PC-3 (cell line): ENCODE results near the gene GPR148. TPM values are rescaled to one million over a fixed set of nuclear protein-coding genes. Genes with fewer than 3 reads are reported as not detected.

Experiments used
- ATAC-seq: fragments of 200-7000 bp; cut with Tn5 transposase; 2 replicates; pipeline ENCODE4 v1.9.1; 2020; ENCODE audit warnings: mild to moderate bottlenecking, moderate library complexity
- BruUV-seq: library from RNA; stranded (reverse); fragments of 400-500 nt; replicated peaks from 2 replicates; lab custom pipeline; 2021; lab: Mats Ljungman, UMichigan
- CTCF ChIA-PET: fragments of 300-600 bp; sonication (Branson Sonifier 250); formaldehyde crosslinking; loops from one replicate; lab custom pipeline; 2022; ENCODE audit warnings: antibody characterized with exemption; lab: Charles Lee
- POLR2A ChIA-PET: fragments of 300-600 bp; sonication (Branson Sonifier 250); formaldehyde crosslinking; loops from one replicate; lab custom pipeline; 2022; ENCODE audit warnings: antibody characterized with exemption; ENCODE audit not compliant: unreplicated experiment; lab: Charles Lee
- DNase-seq: peaks from one replicate; pipeline ENCODE4 v3.0.0-alpha.2; 2015
- H2AFZ ChIP-seq: fragments of 300-600 bp; sonication (generic); 2 replicates; pipeline ENCODE4 v1.6.0; 2016; ENCODE audit warnings: antibody characterized with exemption, low read length
- H3F3A ChIP-seq: fragments of 300-600 bp; sonication (generic); one replicate; pipeline ENCODE4 v1.6.0; 2017; ENCODE audit warnings: antibody characterized with exemption, low read length, control low read depth, mild to moderate bottlenecking; ENCODE audit not compliant: unreplicated experiment
- H3K27ac ChIP-seq: fragments of 300-600 bp; sonication (generic); 2 replicates; pipeline ENCODE4 v1.5.1; 2016; ENCODE audit warnings: mild to moderate bottlenecking, low read length
- H3K27me3 ChIP-seq: fragments of 300-600 bp; sonication (generic); 2 replicates; pipeline ENCODE4 v1.6.1; 2016; ENCODE audit warnings: low read length, mixed read lengths
- H3K36me3 ChIP-seq: fragments of 300-600 bp; sonication (generic); 2 replicates; pipeline ENCODE4 v1.6.1; 2016; ENCODE audit warnings: low read depth, mixed run types, low read length, mixed read lengths
- H3K4me1 ChIP-seq: fragments of 300-600 bp; sonication (generic); 2 replicates; pipeline ENCODE4 v1.5.1; 2016; ENCODE audit warnings: low read length; ENCODE audit not compliant: insufficient read depth
- H3K4me2 ChIP-seq: fragments of 300-600 bp; sonication (generic); 2 replicates; pipeline ENCODE4 v1.6.0; 2016; ENCODE audit warnings: low read length
- H3K4me3 ChIP-seq: fragments of 300-600 bp; sonication (generic); 2 replicates; pipeline ENCODE4 v1.5.1; 2016; ENCODE audit warnings: mild to moderate bottlenecking, low read length, mixed read lengths
- H3K79me2 ChIP-seq: fragments of 300-600 bp; sonication (generic); 2 replicates; pipeline ENCODE4 v1.6.1; 2017; ENCODE audit warnings: low read length, mixed read lengths
- H3K9ac ChIP-seq: fragments of 300-600 bp; sonication (generic); 2 replicates; pipeline ENCODE4 v1.6.0; 2016; ENCODE audit warnings: mild to moderate bottlenecking, low read length
- H3K9me2 ChIP-seq: fragments of 300-600 bp; sonication (generic); replicated peaks from 2 replicates; pipeline ENCODE4 v1.6.1; 2016; ENCODE audit warnings: mixed run types, low read length, mixed read lengths
- H3K9me3 ChIP-seq: fragments of 300-600 bp; sonication (generic); 2 replicates; pipeline ENCODE4 v1.6.1; 2016; ENCODE audit warnings: low read length, mixed read lengths
- H4K20me1 ChIP-seq: fragments of 300-600 bp; sonication (generic); 2 replicates; pipeline ENCODE4 v1.6.1; 2016; ENCODE audit warnings: low read length, mixed read lengths
- EZH2 ChIP-seq: fragments of 300-600 bp; sonication (generic); IDR thresholded peaks from one replicate; pipeline ENCODE4 v1.6.1; 2017; ENCODE audit warnings: antibody characterized with exemption, mild to moderate bottlenecking, low read length; ENCODE audit not compliant: unreplicated experiment
- EZH2phosphoT487 ChIP-seq: fragments of 300-600 bp; sonication (generic); IDR thresholded peaks from 2 replicates; pipeline ENCODE4 v1.6.1; 2018; ENCODE audit warnings: mild to moderate bottlenecking, antibody characterized with exemption, low read length, borderline replicate concordance
- intact Hi-C: fragments of 100-400 bp; cut with micrococcal nuclease; formaldehyde crosslinking; loops from 2 replicates; pipeline ENCODE4 v1.9.0; 2023
- total RNA-seq: library from RNA; depleted of rRNA; stranded (reverse); fragments of >200 nt; gene quantifications from 2 replicates; pipeline ENCODE4 v1.2.3, GENCODE V29; 2014
- TF ChIP-seq, protein P1 (sequence below): fragments of 300-600 bp; sonication (generic); conservative IDR thresholded peaks from 2 replicates; pipeline ENCODE4 v1.5.1; 2017; ENCODE audit warnings: antibody characterized with exemption, low read depth, mild to moderate bottlenecking, low read length

GPR148 gene
- total RNA-seq, 1 experiment from 2014 or later: not detected

DNA sequence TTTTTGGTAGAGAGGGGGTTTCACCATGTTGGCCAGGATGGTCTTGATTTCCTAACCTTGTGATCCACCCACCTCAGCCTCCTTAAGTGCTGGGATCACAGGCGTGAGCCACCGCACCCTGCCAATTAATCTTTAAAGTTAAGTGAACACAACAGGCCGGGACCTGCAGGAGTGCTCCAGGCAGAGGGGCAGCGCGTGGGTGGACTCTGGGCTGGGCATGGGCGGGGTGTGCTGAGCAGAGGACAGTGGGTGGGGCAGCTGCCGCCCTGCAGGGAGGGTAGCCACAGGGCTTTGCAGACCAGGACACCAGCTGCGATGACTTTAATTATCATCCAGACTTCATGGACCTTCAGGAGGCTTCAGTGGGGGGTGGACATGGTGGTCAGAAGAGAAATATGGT, 8.8 kb upstream of the GPR148 start:
- H3K9me3 ChIP-seq: no peaks in the 10 kb centered on the region
- H3K36me3 ChIP-seq: no peaks in the 10 kb centered on the region
- no peaks in the 10 kb centered on the region for H3K79me2 ChIP-seq
- ChIA-PET CTCF (no interaction called here), POLR2A (no interaction called here)
- no peaks in the 10 kb centered on the region for H3F3A ChIP-seq
- H3K4me2 ChIP-seq: no peak overlapping the region
- H3K9me2 ChIP-seq: no peaks in the 10 kb centered on the region
- no peak overlapping the region for H3K4me3 ChIP-seq
- no peak overlapping the region for H2AFZ ChIP-seq
- no peaks in the 10 kb centered on the region for H4K20me1 ChIP-seq
- ATAC-seq (no peak), DNase-seq (no peak)
- no peak for TF ChIP-seq EZH2phosphoT487
- TF ChIP-seq, protein P1, sequence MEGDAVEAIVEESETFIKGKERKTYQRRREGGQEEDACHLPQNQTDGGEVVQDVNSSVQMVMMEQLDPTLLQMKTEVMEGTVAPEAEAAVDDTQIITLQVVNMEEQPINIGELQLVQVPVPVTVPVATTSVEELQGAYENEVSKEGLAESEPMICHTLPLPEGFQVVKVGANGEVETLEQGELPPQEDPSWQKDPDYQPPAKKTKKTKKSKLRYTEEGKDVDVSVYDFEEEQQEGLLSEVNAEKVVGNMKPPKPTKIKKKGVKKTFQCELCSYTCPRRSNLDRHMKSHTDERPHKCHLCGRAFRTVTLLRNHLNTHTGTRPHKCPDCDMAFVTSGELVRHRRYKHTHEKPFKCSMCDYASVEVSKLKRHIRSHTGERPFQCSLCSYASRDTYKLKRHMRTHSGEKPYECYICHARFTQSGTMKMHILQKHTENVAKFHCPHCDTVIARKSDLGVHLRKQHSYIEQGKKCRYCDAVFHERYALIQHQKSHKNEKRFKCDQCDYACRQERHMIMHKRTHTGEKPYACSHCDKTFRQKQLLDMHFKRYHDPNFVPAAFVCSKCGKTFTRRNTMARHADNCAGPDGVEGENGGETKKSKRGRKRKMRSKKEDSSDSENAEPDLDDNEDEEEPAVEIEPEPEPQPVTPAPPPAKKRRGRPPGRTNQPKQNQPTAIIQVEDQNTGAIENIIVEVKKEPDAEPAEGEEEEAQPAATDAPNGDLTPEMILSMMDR: no peak
- no peak for TF ChIP-seq EZH2
- no TSS peak for BruUV-seq
- H3K9ac ChIP-seq: no peak overlapping the region
- intact Hi-C loops: no loop called here
- no peak overlapping the region for H3K27ac ChIP-seq
- no peaks in the 10 kb centered on the region for H3K4me1 ChIP-seq
- peaks cover 14% of the 10 kb centered on the region for H3K27me3 ChIP-seq

DNA sequence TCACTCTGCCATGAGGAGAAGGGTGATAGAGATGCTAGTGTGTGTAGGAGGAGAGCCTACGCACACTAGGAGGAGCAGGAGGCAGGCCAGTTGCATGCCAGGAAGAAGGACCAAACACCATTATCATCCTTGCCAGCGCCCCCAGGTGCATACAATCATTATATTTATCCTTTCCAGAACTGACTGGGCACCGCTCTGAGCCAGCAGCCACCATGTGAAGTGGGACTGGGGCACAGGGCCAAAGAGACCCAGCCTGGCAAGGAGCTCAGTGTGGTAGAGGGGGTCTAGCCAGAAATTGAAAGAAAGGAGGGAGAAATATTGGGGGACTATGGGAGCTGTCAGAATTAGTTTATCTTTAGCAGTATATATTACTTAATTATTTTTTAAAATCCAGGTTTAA, 8.3 kb upstream of the GPR148 start:
- no peaks in the 10 kb centered on the region for H3K4me1 ChIP-seq
- intact Hi-C loops: no loop called here
- H3K4me2 ChIP-seq: no peak overlapping the region
- DNase-seq: no peak
- peaks cover 14% of the 10 kb centered on the region for H3K27me3 ChIP-seq
- no peaks in the 10 kb centered on the region for H3K36me3 ChIP-seq
- H2AFZ ChIP-seq: no peak overlapping the region
- BruUV-seq: no TSS peak
- no peaks in the 10 kb centered on the region for H4K20me1 ChIP-seq
- H3K9ac ChIP-seq: no peak overlapping the region
- POLR2A ChIA-PET: no interaction called here
- no peak overlapping the region for H3K27ac ChIP-seq
- H3K79me2 ChIP-seq: no peaks in the 10 kb centered on the region
- H3K4me3 ChIP-seq: no peak overlapping the region
- no peaks in the 10 kb centered on the region for H3K9me3 ChIP-seq
- H3K9me2 ChIP-seq: no peaks in the 10 kb centered on the region
- no peak for ATAC-seq
- CTCF ChIA-PET: no interaction called here
- no peaks in the 10 kb centered on the region for H3F3A ChIP-seq
- TF ChIP-seq, protein P1: no peak
- TF ChIP-seq EZH2: no peak
- TF ChIP-seq EZH2phosphoT487: no peak

DNA sequence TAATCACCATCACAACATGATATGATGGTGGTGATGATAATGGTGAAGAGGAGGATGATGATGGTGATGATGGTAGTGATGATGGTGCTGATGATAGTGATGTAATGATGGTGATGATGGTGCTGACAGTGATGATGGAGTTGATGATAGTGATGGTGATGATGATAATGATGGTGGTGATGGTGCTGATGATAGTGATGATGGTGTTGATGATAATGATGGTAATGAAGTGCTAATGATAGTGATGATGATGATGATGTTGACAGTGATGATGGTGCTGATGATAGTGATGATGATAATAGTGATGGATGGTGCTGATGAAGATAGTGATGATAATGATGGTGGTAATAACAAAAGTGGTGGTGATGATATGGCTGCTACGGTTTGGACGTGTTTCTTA, 4.4 kb upstream of the GPR148 start:
- POLR2A ChIA-PET: no interaction called here
- TF ChIP-seq, protein P1: no peak
- no peak for TF ChIP-seq EZH2
- H3K9me3 ChIP-seq: no peaks in the 10 kb centered on the region
- no peak overlapping the region for H3K4me2 ChIP-seq
- BruUV-seq: no TSS peak
- intact Hi-C loops: no loop called here
- DNase-seq (no peak), ATAC-seq (no peak)
- no peaks in the 10 kb centered on the region for H3K36me3 ChIP-seq
- no peak overlapping the region for H3K4me3 ChIP-seq
- H2AFZ ChIP-seq: no peak overlapping the region
- peaks cover 9% of the 10 kb centered on the region for H3K4me1 ChIP-seq
- H4K20me1 ChIP-seq: no peaks in the 10 kb centered on the region
- no peaks in the 10 kb centered on the region for H3K9me2 ChIP-seq
- H3K79me2 ChIP-seq: no peaks in the 10 kb centered on the region
- H3F3A ChIP-seq: no peaks in the 10 kb centered on the region
- H3K9ac ChIP-seq: no peak overlapping the region
- no peak overlapping the region for H3K27ac ChIP-seq
- peaks cover 14% of the 10 kb centered on the region for H3K27me3 ChIP-seq
- CTCF ChIA-PET: no interaction called here
